A172 (cell line): ENCODE results near the gene C1orf198. TPM values are rescaled to one million over a fixed set of nuclear protein-coding genes. Genes with fewer than 3 reads are reported as not detected.
A peak's percentile ranks its signal among the peaks of the same experiment; 100 is the strongest.

Source experiments
- DNase-seq: peaks from one replicate; pipeline ENCODE4 v3.0.0-alpha.2; 2015; ENCODE audit warnings: low spot score
- total RNA-seq: library from RNA; depleted of rRNA; stranded (reverse); fragments of >200 nt; shearing (Covaris generic); gene quantifications from 2 replicates; pipeline ENCODE4 v1.2.3, GENCODE V29; 2014

Gene C1orf198
- total RNA-seq, 1 experiment from 2014 or later = 42.9 TPM

DNA sequence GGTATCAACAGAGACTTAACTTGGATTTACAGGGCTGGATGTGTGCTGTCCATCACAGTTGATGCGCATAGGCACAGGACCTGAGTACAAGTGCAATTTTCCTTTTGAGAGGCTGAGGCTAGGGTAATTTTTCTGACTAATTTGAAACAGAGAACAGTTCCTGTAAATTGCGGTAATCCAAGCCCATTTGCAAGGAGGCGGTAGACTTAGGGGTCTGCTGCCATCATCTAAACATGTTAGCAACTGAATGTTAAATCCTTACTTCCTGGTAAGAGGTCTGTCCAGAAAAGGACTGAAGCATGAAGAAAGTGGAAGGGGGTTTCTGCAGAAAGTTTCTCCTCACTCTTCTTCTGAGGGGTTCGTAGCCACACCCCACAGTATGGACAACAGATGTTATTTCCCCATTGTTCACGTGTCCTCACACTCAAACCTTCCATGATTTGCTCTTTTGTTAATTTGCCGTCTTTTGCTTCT lies 23.7 kb upstream of the C1orf198 start:
- no peak for DNase-seq

DNA sequence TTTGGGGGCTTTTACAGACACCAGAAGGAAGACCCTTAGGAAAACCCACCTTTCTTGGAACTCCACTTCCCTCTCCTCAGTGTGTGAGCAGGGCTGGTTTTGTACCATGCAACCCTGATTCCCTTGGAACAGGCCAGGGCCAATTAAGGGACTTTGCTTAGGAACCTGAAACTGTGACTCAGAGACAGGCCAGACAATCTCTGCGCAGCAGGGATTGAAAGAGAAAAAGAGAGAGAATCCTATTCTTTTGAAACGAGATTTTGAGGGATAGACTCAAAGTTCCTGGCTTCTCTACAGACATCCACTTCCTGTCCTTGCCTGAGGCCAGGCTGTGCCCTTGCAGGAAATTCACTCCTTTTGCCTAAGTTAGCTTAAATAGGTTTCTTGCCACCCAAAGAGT lies 23.1 kb upstream of the C1orf198 start:
- DNase-seq = peak; percentile 27

- DNase-seq = no peak
Observed at GRCh38 chr1:230884646-230885045, 16.3 kb upstream of the C1orf198 start.

DNA sequence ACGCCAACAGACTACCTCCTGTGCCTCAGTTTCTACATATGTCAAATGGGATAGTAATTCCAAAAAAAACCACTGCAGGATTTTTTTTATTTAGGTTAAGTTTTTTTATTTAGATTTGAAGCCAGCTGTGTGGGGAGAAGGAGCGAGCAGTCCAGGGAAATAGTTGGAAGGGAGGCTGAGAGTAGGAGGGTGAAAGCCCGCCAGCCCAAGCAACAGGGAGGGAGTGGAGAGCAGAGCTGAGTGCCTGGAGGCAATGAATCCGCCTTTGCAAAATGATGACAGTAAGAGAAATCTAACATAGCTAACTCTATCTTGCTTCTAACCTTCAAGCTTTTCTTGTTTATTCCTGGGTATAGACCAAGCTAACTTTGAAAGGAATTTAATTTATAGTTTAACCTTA lies 15.6 kb upstream of the C1orf198 start:
- no peak for DNase-seq

DNA sequence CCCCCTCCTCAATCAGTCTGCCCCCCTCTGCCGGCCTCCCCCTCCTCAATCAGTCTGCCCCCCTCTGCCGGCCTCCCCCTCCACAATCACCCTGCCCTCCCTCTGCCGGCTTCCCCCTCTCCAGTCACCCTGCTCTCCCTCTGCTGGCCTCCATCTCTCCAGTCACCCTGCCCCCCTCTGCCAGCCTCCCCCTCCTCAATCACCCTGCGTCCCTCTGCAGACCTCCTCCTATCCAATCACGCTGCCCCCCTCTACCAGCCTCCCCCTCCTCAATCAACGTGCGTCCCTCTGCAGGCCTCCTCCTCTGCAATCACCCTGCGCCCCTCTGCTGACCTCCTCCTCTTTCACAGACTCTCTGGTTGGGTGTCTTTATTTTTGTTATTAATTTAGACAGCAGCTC lies 11.5 kb upstream of the C1orf198 start:
- no peak for DNase-seq

- no peak for DNase-seq
Observed at GRCh38 chr1:230878591-230878990, 10.3 kb upstream of the C1orf198 start.

DNA sequence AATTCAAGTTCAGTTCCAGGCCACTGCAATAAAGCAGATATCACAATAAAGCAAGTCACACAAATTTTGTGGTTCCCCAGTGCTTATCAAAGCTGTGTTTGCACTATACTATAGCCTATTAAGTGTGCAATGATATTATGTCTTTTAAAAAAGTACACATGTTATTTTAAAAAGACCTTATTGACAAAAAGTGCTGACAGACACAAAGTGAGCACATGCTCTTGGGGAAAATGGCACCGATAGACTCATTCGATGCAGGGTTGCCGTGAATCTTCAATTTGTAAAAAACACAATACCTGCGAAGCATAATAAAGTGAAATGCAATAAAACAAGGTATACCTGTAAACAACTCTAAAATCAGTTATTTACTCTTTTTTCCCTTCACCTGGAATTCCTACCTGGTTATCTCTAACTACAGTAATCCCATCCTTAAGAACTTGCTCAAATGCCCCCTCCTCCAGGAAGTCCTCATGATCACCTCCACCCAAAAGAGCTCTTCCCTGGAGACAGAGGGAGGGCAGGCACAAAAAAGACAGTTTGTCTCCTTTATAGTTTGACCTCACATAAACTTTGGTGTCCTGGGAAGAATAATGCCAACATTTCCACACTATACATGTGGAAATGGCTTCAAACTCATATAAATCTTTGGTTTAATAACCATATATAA lies 9.7 kb upstream of the C1orf198 start:
- no peak for DNase-seq

DNA sequence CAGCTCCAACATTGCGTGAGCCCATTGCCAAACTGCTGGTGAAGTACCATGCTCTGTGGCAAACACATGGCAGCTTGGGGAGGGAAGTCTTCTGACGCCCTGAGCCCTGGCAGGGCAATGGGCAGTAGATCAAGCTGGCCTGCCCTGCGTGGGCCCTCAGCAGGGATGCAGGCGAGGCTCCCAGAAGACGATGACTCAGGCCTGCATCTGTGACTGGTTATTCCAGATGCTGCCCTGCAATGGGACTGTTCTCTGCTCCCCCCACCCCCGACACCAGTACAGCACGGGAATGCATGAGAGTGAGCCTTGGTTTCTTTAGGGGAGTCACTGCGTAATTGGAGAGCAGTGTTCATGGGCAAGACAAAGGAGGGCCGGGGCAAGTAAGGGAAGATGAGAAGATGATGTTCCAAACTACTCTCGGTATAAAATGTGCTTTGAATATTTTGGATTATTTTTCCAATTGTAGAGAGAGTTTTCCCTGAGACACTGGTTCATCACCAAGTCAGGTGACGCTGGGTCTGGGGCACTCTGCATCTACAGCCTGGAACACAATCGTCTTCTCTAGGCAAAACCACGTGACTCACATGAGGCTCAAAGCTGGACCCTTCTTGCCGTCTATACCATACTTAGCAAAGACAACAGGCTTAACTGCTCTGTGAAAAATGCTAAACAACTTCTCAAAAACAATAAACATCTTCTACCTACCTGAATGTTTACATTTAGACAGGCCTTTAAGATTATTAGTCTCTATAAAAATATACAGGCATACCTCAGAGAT lies 9.0 kb upstream of the C1orf198 start:
- DNase-seq = peak; percentile 60

- DNase-seq = no peak
Observed at GRCh38 chr1:230876660-230877059, 8.3 kb upstream of the C1orf198 start.

DNA sequence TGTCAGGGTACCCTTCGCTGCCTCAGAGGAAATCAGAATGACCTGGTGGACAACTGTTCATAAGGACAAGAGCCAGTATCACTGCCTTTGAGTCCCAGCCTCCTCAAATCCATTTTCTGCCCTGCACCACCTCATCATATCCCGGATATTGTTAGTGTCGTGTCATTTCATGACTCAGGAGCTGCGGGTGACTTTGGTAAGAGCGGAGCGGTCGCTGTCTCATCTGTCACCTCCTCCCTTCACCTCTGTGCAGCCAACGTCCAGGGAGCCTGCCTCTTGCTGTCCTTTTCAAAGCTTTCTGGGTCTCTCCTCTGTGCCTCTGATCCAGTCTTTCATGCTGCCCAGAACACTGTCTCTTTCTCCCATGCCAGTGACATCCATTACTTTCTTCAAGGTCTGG lies 7.0 kb upstream of the C1orf198 start:
- no peak for DNase-seq

DNA sequence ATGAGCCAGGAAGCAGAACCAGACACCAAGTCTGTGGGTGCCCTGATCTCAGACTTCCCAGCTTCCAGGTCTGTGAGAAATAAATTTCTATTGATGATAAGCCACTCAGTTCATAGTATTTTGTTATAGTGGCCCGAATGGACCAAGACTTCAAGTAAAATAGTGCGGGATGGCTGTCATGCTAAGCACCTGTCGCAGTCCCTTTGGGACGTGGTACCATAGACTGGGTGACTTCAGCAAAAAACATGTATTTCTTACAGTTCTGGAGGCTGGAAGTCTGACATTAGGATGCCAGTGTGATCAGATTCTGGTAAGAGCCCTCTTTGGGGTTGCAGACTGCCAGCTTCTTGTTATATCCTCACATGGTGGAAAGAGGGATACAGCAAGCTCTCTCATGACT lies 2.6 kb upstream of the C1orf198 start:
- DNase-seq = no peak

- DNase-seq = peak; percentile 77
Observed at GRCh38 chr1:230869500-230869899, 1.2 kb upstream of the C1orf198 start.

DNA sequence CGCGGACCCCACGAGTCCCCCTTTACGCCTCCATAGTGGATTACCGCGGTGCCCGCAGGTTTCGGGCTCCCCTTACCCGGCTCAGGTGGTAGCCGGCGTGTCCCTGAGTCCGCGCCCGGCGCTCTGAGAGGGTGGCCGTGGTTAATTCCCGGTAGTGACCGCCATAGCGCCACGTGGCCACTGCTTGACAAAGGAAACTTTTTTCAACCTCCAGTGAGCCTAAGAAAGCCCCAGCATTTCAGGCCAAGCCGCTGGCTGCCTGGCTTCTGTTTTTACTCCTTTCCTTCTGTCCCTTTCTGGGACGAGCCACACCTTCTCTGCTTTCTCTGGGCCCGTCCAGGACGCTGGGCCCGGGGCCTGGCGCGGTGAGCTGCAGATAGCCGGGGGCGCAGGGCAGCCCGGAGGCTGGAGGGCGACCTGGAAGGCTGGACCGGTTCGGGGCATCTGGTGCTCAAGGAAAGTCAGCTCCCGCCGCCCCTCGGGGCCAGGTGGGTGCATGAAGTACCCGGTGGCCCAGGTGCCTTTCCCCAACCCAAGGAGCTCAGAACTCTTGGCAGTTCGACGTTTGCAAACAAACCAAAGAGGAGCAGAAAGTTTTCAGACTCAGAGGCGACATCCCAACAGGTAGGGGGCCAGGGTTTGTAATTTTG lies 540 bp upstream of the C1orf198 start:
- DNase-seq = peak; percentile 48

DNA sequence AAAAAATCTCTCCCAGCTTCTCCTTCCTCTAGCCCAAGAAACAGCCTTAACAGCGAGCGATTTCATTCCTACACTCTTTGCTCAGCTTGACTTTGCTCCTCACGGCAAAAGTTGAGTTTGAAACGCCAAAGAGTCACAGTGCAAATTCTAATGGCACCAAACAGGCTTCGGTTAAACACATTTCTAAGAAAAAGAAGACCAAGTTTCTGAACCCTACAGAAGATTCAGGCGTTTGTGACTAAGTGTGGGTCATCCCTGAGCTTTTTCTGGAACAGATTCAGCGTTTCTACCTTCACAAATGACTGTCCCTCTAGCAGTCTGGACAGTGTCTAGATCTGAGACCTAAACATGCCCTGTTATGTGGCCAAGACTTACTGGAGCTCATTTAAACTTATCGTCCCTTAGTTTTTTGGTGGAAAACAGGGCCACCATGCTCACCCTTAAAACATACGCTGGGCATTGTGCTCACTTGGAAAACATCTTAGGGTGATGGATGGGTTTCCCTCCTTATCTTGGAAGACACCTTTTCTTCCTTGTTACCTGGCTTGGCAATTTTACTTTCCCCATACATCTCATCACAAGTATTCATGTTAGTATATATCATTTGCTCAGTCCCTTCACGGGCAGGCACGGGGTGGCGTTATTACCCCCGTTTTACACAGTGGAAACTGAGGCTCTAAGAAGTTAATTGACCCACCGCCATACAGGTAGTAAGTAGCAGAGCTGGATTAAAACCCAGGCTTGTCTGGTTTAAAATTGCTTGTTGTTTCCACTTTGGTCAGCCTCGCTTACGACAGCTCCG lies 1.0 kb downstream of the C1orf198 start:
- peak; percentile 42 for DNase-seq

- no peak for DNase-seq
Observed at GRCh38 chr1:230866171-230867070, 1.9 kb downstream of the C1orf198 start.

DNA sequence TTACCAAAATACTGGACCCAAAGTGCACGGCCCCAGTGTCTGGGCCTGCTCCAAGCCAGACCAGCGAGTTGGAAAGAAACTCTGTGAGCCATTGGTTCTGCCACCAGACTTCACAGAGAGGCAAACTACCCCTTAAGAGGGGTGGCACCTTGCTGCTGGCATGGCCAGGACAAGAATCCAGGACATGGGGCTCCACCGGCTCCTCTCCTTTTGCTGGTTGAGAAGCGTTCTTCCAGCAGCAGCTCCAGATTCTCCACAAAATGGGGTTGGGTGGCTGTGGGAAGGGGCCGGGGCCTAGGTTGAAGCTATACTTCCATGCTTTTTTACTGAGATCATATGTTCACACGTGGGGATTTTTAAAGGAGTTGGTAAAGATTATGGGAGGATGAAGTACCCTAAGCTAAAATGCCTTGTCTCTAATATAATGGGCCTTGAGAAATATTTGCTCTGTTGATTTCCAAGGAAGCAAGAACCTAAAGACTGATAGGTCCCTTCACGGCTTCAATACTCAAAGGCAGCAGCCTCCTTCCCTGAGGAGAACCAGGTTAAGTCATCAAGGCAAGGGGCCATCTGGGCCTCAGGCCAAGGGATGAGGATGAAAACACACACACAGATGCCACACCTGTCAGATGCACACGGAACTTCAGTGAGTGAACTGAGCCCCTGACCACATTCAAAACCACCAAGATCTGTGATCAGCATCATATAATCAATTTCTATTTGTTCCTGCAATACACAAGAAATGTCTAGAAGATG lies 3.1 kb downstream of the C1orf198 start:
- DNase-seq = no peak

- no peak for DNase-seq
Observed at GRCh38 chr1:230864441-230864840, 3.9 kb downstream of the C1orf198 start.

DNA sequence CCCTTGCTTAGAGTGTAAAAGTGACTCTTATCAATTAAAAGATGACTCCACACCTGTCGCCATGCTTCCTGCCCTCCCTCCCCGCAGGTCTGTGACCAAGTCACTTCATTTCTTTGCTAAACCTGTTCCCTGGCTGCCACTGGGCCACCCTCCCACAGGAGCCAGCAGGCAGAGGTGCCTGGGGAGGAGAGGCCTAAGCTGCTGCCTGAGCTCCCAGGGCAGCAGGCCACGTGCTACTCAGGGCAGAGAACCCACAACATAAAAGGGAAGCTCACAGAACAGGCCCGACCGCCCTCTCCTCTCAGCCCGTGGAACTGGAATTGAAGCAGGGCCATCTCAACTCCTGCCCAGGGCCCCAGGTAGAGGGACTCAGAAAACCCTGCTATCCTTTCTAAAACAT lies 4.9 kb downstream of the C1orf198 start:
- no peak for DNase-seq

DNA sequence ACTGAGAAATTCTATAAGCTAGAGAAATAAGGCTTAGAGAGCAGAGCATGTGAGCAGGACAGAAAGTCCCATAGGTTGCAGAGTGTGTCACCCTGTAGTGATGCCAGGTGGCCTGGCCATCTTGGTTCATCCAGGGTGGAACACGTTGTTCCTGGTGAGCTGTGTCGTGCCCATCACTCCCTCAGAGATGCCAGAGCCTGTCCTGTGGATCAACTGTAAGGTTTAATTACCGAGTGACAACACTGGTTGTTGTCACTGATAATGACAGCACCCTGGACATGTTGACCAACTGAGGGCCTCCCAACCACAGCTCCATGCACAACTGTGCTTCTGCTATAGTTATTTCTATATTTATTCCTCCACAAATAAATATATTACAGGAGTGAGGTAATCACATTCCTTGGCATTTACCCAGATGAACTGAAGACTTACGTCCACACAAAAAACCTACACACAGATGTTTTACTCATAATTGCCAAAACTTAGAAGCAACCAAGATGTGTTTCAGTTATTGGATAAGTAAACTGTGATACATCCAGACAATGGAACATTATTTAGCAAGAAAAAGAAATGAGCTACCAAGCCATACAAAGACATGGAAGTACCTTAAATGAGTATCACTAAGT lies 6.2 kb downstream of the C1orf198 start:
- no peak for DNase-seq

GRCh38 chr1:230861489-230861888 lies 6.8 kb downstream of the C1orf198 start:
- no peak for DNase-seq
